Lower leg skin (tissue), 4 donors: ENCODE measurements around the gene TRIM67. TPM values are rescaled to one million over a fixed set of nuclear protein-coding genes. Genes with fewer than 3 reads are reported as not detected.
A peak's percentile ranks its signal among the peaks of the same experiment; 100 is the strongest.

ENCODE experiments used
- DNase-seq, 2 donors: peaks; one replicate each; pipeline ENCODE4 v3.0.0-alpha.2; 2019; ENCODE audit warnings: low spot score in 2 of 2
- H3K4me3 ChIP-seq: fragments of 200-600 bp; sonication (generic); 2 replicates; pipeline ENCODE4 v1.5.1; 2017; ENCODE audit warnings: mild to moderate bottlenecking, low read depth; ENCODE audit not compliant: poor library complexity, severe bottlenecking
- CTCF ChIP-seq, 3 donors: fragments of 450-650 bp; IDR thresholded peaks; one replicate each; pipeline ENCODE4 v1.5.1; 2016; ENCODE audit warnings: antibody characterized with exemption in 3 of 3, mild to moderate bottlenecking in 3 of 3, moderate library complexity in 2 of 3
- POLR2A ChIP-seq, 2 donors: fragments of 450-650 bp; IDR thresholded peaks; one replicate each; pipeline ENCODE4 v1.6.1; 2016 to 2017; ENCODE audit warnings: antibody characterized with exemption in 2 of 2, mild to moderate bottlenecking in 1 of 2, moderate library complexity in 1 of 2
- WGBS, 2 donors: methylation state at CpG; one replicate each; pipeline ENCODE4 v1.1.5; 2018; 5-methylcytosine and 5-hydroxymethylcytosine counted together
- intact Hi-C: fragments of 100-400 bp; cut with DNase I; formaldehyde crosslinking; loops from one replicate; pipeline ENCODE4 v1.15.0; 2023; ENCODE audit warnings: low total_unique reads
- total RNA-seq, 4 donors: library from RNA; depleted of rRNA; stranded (reverse); fragments of >200 nt; gene quantifications; one replicate each; pipeline ENCODE4 v1.1.0, GENCODE V29; 2016

TRIM67 gene
- total RNA-seq, 4 donors from 2014 or later, result 0.03 to 0.29 TPM; not detected in 2

- TF ChIP-seq CTCF (IDR thresholded peaks at IDR 0.05) (no peak), POLR2A (IDR thresholded peaks at IDR 0.05) (no peak)
- DNase-seq, result peak in 1 of 2 donors; percentile 76
- 86 to 98% methylated on average over 5 to 6 of the region's 6 CpGs for WGBS, 2 donors
- no peak overlapping the region for H3K4me3 ChIP-seq
- intact Hi-C loops, result no loop called here
Measured at GRCh38 chr1:231184891-231185290, 23.0 kb downstream of the TRIM67 start.

- WGBS, 2 donors, result 90 to 91% methylated on average over 11 of the region's 11 CpGs
- intact Hi-C loops, result no loop called here
- TF ChIP-seq POLR2A (IDR thresholded peaks at IDR 0.05) (no peak), CTCF (IDR thresholded peaks at IDR 0.05) (no peak)
- no peak overlapping the region for H3K4me3 ChIP-seq
- DNase-seq, result peak in 1 of 2 donors; percentile 72
Measured at GRCh38 chr1:231185391-231185790, 23.5 kb downstream of the TRIM67 start.

GRCh38 chr1:231186356-231187115 lies 24.7 kb downstream of the TRIM67 start:
- intact Hi-C loops, result no loop called here
- DNase-seq, result no peak
- 77 to 81% methylated on average over 11 of the region's 11 CpGs for WGBS, 2 donors
- no peak for TF ChIP-seq POLR2A (IDR thresholded peaks at IDR 0.05)
- TF ChIP-seq CTCF (IDR thresholded peaks at IDR 0.05), result no peak
- H3K4me3 ChIP-seq, result no peak overlapping the region

- no peak overlapping the region for H3K4me3 ChIP-seq
- DNase-seq, result no peak
- no peak for TF ChIP-seq POLR2A (IDR thresholded peaks at IDR 0.05)
- intact Hi-C loops, result no loop called here
- whole genome bisulfite sequencing, 2 donors, result 42 to 53% methylated on average over 10 of the region's 10 CpGs
Measured at GRCh38 chr1:231187571-231187970, 25.7 kb downstream of the TRIM67 start.

- intact Hi-C loops, result no loop called here
- 69 to 79% methylated on average over 3 of the region's 3 CpGs for WGBS, 2 donors
- TF ChIP-seq CTCF (IDR thresholded peaks at IDR 0.05) (no peak), POLR2A (IDR thresholded peaks at IDR 0.05) (no peak)
- DNase-seq, result no peak
- H3K4me3 ChIP-seq, result no peak overlapping the region
Measured at GRCh38 chr1:231188072-231188471, 26.2 kb downstream of the TRIM67 start.

GRCh38 chr1:231188768-231189167 lies 26.9 kb downstream of the TRIM67 start:
- intact Hi-C loops, result no loop called here
- 93 to 94% methylated on average over 7 of the region's 7 CpGs for WGBS, 2 donors
- H3K4me3 ChIP-seq, result no peak overlapping the region
- no peak for DNase-seq
- TF ChIP-seq POLR2A (IDR thresholded peaks at IDR 0.05), result no peak
- TF ChIP-seq CTCF (IDR thresholded peaks at IDR 0.05), result no peak
